SIG-M5 treated with dmso at 0.1 percent for 504 hours (cell line): ENCODE measurements around the gene ENO2.

Experiments used
- DNase-seq: peaks from one replicate; lab custom pipeline; 2025; ENCODE audit not compliant: unreplicated experiment; lab: John Stamatoyannopoulos, UW

The ENO2 gene

GRCh38 chr12:6929466-6930452 is 15.4 kb downstream of the ENO2 start:
- no peak for DNase-seq

GRCh38 chr12:6932766-6933165 is 18.4 kb downstream of the ENO2 start:
- no peak for DNase-seq

DNA sequence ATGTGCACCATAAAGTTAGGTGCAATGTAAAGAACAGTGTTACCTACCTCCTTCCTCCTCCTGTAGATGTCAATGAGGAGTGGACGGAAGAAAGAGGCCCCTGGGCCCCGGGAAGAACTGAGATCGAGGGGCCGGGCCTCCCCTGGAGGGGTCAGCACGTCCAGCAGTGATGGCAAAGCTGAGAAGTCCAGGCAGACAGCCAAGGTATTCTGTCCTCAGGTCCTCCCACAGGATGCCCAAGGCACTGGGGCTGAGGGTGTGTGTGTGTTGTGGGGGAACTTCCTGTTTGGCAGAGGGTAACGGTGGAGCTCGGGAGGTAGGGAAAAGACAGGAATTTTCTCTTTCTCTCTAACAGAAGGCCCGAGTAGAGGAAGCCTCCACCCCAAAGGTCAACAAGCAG is 19.7 kb downstream of the ENO2 start:
- DNase-seq: no peak

DNA sequence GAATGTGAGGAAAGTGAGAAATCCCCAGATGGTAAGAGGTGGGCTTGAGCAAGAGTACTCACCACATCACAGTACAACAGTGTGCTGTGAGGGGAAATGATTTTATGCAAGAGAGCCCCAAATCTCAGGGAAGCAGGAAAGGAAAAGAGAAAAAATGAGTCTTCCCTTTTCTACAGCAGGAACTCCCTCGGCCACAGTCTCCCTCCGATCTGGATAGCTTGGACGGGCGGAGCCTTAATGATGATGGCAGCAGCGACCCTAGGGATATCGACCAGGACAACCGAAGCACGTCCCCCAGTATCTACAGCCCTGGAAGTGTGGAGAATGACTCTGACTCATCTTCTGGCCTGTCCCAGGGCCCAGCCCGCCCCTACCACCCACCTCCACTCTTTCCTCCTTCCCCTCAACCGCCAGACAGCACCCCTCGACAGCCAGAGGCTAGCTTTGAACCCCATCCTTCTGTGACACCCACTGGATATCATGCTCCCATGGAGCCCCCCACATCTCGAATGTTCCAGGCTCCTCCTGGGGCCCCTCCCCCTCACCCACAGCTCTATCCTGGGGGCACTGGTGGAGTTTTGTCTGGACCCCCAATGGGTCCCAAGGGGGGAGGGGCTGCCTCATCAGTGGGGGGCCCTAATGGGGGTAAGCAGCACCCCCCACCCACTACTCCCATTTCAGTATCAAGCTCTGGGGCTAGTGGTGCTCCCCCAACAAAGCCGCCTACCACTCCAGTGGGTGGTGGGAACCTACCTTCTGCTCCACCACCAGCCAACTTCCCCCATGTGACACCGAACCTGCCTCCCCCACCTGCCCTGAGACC is 21.2 kb downstream of the ENO2 start:
- DNase-seq: no peak

DNA sequence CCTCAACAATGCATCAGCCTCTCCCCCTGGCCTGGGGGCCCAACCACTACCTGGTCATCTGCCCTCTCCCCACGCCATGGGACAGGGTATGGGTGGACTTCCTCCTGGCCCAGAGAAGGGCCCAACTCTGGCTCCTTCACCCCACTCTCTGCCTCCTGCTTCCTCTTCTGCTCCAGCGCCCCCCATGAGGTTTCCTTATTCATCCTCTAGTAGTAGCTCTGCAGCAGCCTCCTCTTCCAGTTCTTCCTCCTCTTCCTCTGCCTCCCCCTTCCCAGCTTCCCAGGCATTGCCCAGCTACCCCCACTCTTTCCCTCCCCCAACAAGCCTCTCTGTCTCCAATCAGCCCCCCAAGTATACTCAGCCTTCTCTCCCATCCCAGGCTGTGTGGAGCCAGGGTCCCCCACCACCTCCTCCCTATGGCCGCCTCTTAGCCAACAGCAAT is 21.8 kb downstream of the ENO2 start:
- no peak for DNase-seq

- peak; percentile 56 for DNase-seq
These were observed 22.5 kb downstream of the ENO2 start for GRCh38 chr12:6936636-6937480.

GRCh38 chr12:6937481-6938352 is 23.3 kb downstream of the ENO2 start:
- DNase-seq: peak; percentile 97

- no peak for DNase-seq
These were observed 24.2 kb downstream of the ENO2 start for GRCh38 chr12:6938353-6939190.

GRCh38 chr12:6939191-6939540 is 24.8 kb downstream of the ENO2 start:
- no peak for DNase-seq

DNA sequence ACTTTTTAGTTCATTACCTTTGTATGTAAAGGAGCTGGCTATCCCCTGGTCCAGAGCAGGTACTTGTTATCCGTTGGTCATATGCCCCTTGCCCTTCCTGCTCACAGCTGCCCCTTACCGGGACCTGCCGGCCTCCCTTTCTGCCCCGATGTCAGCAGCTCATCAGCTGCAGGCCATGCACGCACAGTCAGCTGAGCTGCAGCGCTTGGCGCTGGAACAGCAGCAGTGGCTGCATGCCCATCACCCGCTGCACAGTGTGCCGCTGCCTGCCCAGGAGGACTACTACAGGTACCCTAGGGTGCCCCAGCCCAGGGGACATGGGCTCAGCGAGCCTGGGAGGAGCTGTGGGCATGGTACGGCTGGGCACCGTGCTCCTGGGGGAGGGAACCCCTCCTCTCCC is 26.9 kb downstream of the ENO2 start:
- no peak for DNase-seq

DNA sequence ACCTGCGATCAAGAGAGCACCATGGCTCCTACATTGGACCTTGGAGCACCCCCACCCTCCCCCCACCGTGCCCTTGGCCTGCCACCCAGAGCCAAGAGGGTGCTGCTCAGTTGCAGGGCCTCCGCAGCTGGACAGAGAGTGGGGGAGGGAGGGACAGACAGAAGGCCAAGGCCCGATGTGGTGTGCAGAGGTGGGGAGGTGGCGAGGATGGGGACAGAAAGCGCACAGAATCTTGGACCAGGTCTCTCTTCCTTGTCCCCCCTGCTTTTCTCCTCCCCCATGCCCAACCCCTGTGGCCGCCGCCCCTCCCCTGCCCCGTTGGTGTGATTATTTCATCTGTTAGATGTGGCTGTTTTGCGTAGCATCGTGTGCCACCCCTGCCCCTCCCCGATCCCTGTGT is 27.4 kb downstream of the ENO2 start:
- DNase-seq: no peak

DNA sequence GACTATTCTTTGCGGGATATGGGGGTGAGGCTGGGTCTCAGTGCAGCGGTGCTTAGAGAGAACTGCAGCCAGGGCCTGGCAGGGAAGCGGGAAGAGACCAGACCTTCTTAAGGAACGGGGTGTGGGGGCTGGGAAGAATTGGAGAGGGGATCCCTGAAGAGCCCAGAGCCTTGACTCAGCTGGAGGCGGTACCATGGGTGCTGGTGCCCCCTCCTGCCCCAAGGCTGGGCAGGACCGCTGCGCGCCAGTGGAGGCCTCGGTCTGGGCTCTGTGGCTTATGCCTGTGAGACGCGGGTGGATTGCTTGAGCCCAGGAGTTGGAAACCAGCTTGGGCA is 27.9 kb downstream of the ENO2 start:
- no peak for DNase-seq

GRCh38 chr12:6943389-6943721 is 29.0 kb downstream of the ENO2 start:
- peak; percentile 95 for DNase-seq

DNA sequence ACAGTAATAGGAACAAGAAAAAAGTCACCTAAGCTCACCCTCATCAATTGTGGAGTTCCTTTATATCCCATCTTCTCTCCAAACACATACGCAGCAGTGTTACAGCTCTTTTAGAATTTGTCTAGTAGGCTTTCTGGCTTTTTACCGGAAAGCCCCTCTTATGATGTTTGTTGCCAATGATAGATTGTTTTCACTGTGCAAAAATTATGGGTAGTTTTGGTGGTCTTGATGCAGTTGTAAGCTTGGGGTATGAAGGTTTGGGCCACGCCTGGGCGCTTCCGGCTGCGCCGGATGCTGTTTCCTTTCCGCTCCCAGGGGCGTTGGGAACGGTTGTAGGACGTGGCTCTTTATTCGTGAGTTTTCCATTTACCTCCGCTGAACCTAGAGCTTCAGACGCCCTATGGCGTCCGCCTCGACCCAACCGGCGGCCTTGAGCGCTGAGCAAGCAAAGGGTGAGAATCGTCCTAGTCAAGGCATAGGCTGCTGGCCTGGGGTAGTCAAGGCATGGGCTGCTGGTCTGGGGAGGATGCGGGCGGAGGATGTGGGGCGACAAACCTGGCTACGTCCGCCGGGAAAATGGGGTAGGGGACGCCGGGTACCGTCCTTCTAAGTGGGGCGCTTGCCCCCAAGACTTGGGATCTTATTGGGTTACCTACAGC is 29.5 kb downstream of the ENO2 start, which contains the start of the genes C12orf57 and RNU7-1:
Gene C12orf57 (plus strand): TSS at position 301 of the 659 bp plus-strand sequence. CDS start 100 bp downstream, at position 401.
Gene RNU7-1 (plus strand): TSS at position 95 of the 659 bp plus-strand sequence.
- DNase-seq: peak; percentile 96

DNA sequence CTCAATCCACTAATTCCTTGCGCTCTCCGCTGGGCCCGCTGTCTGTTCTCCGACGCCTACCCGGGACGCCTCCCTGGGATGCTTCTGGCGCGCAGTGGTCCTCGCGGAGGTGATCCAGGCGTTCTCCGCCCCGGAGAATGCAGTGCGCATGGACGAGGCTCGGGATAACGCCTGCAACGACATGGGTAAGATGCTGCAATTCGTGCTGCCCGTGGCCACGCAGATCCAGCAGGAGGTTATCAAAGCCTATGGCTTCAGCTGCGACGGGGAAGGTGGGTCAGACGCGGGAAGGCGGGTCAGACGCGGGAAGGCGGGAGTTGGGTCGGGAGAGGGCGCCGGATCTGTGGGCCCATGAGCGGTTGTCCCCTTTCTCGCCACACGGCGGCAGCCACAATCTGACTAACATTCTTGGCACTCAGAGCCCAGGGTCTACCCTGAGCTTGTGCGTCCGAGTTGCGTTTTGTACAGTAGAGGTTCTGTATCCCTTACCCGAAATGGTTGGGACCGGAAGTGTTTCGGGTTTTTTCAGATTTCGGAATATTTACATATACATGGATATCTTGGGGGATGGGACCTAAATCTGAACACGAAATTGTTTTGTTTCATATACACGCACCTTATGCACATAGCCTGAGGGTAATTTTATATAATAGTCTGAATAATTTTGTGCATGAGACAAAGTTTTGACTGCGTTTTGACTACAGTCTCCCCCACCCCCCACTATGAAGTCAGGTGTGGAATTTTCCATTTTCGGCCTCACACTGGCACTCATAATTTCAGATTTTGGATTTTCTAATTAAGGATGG is 30.2 kb downstream of the ENO2 start:
- peak; percentile 96 for DNase-seq

DNA sequence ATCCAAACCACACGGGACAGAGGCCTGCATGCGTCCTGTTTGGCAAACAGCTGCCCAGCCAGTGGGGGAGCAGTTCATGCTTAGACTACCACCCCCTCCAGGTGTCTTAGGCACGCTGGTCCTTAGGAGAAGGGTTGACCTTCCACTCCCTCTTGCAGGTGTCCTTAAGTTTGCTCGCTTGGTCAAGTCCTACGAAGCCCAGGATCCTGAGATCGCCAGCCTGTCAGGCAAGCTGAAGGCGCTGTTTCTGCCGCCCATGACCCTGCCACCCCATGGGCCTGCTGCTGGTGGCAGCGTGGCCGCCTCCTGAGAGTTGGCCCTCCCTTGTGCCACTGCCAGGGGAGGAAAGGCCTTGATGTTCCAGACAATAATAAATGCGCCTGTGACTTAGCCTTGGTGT is 31.2 kb downstream of the ENO2 start:
- no peak for DNase-seq

DNA sequence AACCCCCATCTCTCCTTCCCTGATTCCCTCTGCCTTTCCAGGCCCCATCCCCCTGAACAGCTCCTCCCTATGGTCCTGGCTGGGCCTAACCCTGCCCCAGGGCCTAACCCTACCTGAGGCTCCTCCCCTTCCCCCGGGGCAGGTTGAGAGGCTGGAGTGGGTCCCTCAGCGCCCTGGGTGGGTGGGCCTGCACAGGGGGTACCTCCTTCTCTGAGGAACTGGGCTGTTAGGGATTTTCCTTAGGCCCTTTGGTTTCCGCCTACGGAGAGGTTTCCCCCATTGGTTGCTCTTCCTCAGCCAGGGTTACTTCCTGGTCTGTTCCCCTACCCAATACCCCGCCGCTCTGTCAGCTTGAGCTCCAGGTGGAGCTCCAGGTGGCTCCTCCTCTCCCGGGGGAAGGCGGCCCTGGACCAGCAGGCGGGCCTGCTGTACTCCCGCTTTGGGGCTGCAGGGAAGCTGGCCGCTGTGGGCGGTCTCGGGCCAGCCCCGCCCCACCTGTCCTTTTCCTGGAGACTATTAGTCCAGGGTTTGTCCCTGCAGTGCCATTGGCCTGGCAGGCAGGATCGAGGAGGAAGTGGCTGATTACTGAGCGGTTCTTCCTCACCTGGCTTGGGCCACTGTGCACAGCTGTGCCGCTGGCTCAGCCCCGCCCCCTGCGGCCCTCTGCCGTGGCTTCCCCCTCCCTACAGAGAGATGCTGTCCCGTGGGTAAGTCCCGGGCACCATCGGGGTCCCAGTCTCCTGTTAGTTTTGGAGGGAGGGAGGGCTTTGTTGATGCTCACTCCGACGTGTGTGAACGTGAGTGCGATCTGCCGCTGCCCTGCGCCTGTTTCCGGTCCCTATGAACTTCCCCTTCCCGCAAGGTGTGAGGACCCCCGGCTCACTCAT is 31.9 kb downstream of the ENO2 start:
- DNase-seq: peak; percentile 48
